Stimulated activated CD4-positive, alpha-beta T cell treated with anti-CD3 and anti-CD28 coated beads, TNF-alpha, amount 100 ng/mL, for 24 hours (primary cell): ENCODE measurements around the gene LRMDA.
"Not testable (repeated sequence)": the region's sequence is repeated elsewhere in the genome, so short reads cannot be mapped to it uniquely, and the experiment has no call there.

Source experiments
- DNase-seq, 3 experiments: peaks; one replicate each; pipeline ENCODE4 v3.0.0-alpha.2; 2020; ENCODE audit warnings: low read depth in 3 of 3

LRMDA gene

DNA sequence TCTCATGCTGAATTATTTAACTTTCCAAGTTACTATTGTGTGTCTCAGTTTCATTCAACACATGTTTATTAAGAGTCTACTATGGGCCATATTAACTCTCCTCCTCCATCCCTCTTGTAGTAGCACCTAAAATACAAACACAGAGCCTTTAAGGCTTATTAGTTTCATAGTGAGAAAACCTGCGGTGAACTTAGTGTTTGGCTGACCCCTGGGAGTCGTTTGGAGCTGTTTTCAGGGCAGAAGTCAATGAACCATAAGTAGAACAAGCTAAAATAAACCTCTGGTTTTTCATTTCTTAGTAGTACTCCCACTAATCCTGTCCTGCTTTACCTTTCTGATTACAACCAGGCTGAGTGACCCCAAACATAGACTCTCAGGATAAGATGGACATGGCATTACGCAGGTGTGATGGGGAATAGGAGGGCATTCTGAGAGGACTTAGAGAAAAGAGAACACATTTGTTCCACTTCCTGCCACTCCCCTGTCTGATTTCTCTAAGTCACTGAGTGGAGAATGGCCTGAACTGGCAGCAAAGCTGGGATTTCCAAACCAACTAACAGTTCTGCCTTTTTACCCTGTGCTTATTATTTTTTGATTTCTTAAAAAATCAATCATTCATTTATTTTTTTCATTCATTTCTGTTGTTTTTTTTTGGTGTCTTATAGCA is 74.5 kb downstream of the LRMDA start:
- DNase-seq = no peak

- no peak for DNase-seq
These were observed 75.5 kb downstream of the LRMDA start for GRCh38 chr10:75506930-75507329.

DNA sequence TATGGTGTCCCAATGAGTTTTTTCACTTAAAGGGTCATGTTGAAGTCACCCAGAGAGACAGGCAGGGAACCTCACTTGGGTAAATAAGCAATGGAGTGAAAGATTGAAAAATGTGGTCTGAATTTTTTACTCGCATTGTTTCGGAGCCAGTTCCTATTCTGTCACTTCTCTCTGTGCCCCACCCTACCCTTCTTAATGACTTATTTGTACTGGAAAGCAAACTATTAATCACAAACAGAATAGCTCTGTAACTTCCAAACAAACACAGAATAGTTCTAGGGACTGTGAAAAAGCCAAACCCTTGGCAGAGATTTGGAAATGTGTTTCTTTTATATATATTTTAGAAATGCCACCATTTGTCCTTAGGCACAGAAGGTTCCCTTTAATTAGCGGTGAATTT is 76.0 kb downstream of the LRMDA start:
- no peak for DNase-seq

- no peak for DNase-seq
These were observed 76.9 kb downstream of the LRMDA start for GRCh38 chr10:75508239-75508813.

DNA sequence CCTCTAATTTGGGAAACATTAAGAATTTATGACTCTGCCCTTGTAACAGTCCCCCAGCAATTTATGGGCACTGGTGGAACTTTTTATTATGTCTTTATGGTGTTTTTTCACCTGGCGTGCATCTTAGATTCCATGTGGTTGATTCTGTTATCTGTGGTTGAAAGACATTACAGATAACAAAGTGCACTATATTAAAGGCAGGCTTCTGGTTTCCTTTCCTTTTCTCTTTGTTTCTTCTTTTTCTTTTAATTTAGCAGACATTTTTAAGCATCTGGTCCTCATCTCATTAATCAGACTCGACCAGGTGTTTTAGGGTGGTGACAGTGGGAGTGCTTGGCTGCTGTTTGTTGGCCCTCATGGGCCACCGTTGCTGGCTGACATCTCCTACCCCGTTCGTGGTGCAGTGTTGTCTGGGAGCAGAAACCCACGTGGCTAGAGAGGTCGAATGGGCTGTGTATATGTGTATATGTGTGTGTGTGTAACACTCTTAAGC is 77.4 kb downstream of the LRMDA start:
- no peak for DNase-seq

DNA sequence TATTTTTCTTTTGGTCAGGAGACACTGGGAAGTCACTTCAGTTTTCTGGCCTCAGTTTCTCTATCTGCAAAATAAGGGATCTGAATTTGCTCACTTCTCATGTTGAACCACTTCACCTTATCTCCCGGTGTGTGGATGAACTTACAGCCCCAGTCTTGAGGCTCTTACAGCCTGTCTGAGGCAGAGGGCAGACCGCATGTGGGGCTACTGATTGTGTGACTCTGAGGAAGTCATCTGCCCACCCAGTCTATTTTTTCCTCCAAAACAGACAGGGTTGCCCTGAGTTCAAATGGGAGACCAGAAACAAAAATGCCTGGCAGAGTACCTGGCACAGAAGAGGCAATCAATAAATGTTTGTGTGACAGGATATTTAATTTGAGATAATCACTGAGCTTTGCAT is 78.3 kb downstream of the LRMDA start:
- DNase-seq = no peak

DNA sequence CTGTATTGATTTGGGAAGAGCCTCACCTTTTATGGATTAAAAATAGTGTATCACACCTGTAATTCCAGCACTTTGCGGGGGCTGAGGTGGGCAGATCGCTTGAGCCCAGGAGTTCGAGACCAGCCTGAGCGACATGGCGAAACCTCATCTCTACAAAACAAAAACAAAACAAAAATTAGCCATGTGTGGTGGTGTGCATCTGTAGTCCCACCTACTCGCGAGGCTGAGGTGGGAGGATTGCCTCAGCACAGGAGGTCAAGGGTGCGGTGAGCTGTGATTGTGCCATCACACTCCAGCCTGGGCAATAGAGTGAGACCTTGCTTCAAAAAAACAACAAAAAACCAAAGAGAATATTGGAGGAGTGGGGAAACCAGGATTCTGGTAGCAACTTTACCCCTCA is 79.6 kb downstream of the LRMDA start:
- no peak for DNase-seq

GRCh38 chr10:75512203-75512933 is 80.9 kb downstream of the LRMDA start:
- no peak for DNase-seq

- no peak for DNase-seq
These were observed 82.0 kb downstream of the LRMDA start for GRCh38 chr10:75513292-75513885.

- no peak for DNase-seq
These were observed 83.4 kb downstream of the LRMDA start for GRCh38 chr10:75514830-75515229.

- not testable (repeated sequence) for DNase-seq
These were observed 84.7 kb downstream of the LRMDA start for GRCh38 chr10:75516154-75516553.

DNA sequence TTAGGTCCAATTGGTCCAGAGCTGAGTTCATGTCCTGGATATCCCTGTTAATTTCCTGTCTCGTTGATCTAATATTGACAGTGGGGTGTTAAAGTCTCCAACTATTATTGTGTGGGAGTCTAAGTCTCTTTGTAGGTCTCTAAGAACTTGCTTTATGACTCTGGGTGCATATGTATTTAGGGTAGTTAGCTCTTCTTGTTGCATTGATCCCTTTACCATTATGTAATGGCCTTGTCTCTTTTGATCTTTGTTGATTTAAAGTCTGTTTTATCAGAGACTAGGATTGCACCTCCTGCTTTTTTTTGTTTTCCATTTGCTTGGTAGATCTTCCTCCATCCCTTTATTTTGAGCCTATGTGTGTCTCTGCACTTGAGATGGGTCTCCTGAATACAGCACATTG is 87.8 kb downstream of the LRMDA start:
- DNase-seq = not testable (repeated sequence)

DNA sequence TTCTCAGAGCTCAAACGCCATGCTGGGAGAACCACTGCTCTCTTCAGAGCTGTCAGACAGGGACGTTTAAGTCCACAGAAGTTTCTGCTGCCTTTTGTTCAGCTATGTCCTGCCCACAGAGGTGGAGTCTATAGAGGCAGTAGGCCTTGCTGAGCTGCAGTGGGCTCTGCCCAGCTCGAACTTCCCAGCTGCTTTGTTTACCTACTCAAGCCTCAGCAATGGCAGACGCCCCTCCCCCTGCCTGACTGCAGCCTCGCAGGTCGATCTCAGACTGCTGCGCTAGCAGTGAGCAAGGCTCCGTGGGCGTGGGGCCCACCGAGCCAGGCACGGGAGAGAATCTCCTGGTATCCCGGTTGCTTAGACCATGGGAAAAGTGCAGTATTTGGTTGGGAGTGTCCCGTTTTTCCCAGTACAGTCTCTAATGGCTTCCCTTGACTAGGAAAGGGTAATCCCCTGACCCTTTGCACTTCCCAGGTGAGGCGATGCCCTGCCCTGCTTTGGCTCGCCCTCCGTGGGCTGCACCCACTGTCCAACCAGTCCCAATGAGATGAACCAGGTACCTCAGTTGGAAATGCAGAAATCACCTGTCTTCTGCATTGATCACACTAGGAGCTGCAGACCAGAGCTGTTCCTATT is 89.9 kb downstream of the LRMDA start:
- not testable (repeated sequence) for DNase-seq

GRCh38 chr10:75525067-75525466 is 93.6 kb downstream of the LRMDA start:
- DNase-seq = no peak

- DNase-seq = no peak
These were observed 94.2 kb downstream of the LRMDA start for GRCh38 chr10:75525646-75526045.

- DNase-seq = no peak
These were observed 96.1 kb downstream of the LRMDA start for GRCh38 chr10:75527542-75527941.

GRCh38 chr10:75528392-75528791 is 97.0 kb downstream of the LRMDA start:
- no peak for DNase-seq

DNA sequence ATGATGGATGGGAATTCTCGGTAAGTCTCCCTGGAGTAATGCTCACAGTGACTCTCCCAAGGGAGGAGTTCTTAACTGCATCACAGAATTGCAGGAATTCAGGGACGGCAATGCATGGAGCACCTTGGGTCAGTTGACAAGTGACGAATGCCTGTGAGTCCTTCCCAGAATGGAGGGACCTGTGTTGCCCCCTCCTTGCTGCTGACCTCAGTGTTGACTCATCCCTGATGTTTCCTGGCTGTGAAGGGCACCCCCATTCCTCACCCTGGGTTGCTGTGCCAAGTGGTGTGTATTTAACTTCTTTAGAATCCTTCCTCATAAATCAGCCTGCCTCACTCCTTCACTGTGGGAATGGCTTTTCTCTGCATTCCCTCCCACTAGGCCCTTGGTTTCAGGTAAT is 98.9 kb downstream of the LRMDA start:
- DNase-seq = no peak

DNA sequence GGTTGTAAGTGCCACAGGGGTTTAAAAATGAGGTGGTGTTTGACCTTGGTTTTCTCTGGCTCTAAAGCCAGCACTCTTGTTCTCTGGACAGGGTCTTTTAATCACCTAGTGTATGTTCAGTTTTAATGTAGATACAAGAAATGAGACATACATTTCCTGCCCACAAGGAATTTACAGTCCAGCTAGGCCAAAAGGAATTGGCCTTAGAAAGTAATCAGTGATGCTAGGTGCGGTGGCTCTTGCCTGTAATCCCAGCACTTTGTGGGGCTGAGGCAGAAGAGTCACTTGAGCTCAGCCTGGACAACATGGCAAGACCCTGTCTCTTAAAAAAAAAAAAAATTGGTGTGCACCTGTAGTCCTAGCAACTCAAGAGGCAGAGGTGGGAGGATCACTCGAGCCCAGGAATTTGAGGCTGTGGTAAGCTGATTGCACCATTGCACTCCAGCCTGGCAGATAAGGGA is 100.2 kb downstream of the LRMDA start:
- DNase-seq = no peak

GRCh38 chr10:75532253-75532924 is 101.0 kb downstream of the LRMDA start:
- no peak for DNase-seq

DNA sequence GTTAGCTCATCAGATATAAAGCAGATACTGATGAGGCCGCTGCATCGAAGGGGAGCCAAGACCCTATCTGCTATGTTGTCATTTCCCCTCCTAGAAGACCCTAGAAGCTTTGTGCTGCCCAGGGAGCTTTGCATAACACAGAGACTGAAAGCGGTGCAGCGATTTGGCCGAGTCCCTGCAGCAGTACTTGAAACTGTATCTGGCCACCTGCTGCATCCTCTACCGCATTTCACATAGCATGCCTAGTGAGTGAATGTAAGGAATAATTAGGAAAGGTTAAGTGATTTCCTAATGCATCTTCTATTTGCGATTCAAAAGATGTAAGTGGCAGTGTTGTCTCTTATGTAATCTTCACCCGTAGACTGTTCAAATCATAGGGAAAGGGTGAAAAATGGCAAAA is 106.7 kb downstream of the LRMDA start:
- no peak for DNase-seq
